Endothelial cell of umbilical vein (primary cell): ENCODE results near the gene ARHGAP29. TPM values are rescaled to one million over a fixed set of nuclear protein-coding genes. Genes with fewer than 3 reads are reported as not detected.

ENCODE experiments used
- BruUV-seq: library from RNA; stranded (reverse); fragments of 400-500 nt; replicated peaks from 2 replicates; lab custom pipeline; 2021; lab: Mats Ljungman, UMichigan
- CTCF ChIA-PET: fragments of 300-600, 350-600 bp; sonication (Branson Sonifier 250); formaldehyde crosslinking; loops from one replicate; lab custom pipeline; 2021; ENCODE audit warnings: antibody characterized with exemption, inconsistent platforms; lab: Charles Lee
- POLR2A ChIA-PET: fragments of 300-600, 350-600 bp; sonication (Branson Sonifier 250); formaldehyde crosslinking; loops from one replicate; lab custom pipeline; 2021; ENCODE audit warnings: antibody characterized with exemption, inconsistent platforms; lab: Charles Lee
- DNase-seq: peaks from one replicate; pipeline ENCODE4 v3.0.0-alpha.2; 2011; ENCODE audit warnings: low read depth, low spot score
- FAIRE-seq: peaks from 2 replicates; lab custom pipeline; 2011; peaks lifted over from hg19 to GRCh38; lab: Jason Lieb, UNC
- H2AFZ ChIP-seq: 2 replicates; pipeline ENCODE4 v1.6.0; 2012; ENCODE audit warnings: low read depth, low read length, control low read depth, inconsistent platforms
- H3K27ac ChIP-seq: 2 replicates; pipeline ENCODE4 v1.5.1; 2011; ENCODE audit warnings: low read depth, mild to moderate bottlenecking, control low read depth, low read length, moderate library complexity; ENCODE audit not compliant: insufficient read depth
- H3K27me3 ChIP-seq, 2 experiments: 2 replicates each; pipeline versions ENCODE4 v1.6.0 to v1.6.1; 2011; ENCODE audit warnings: low read length in 2 of 2, mixed read lengths in 1 of 2; ENCODE audit not compliant: control insufficient read depth in 2 of 2, insufficient read depth in 2 of 2
- H3K36me3 ChIP-seq, 2 experiments: 2 replicates in 1 of 2; 3 replicates in 1 of 2; pipeline ENCODE4 v1.5.1; 2011; ENCODE audit warnings: low read length in 2 of 2, mild to moderate bottlenecking in 1 of 2, moderate library complexity in 1 of 2; ENCODE audit not compliant: control insufficient read depth in 2 of 2, insufficient read depth in 2 of 2; ENCODE audit errors: extremely low read depth in 1 of 2
- H3K4me1 ChIP-seq: 3 replicates; pipeline ENCODE4 v1.5.1; 2011; ENCODE audit warnings: mild to moderate bottlenecking, low read length; ENCODE audit not compliant: control insufficient read depth, insufficient read depth; ENCODE audit errors: extremely low read depth
- H3K4me2 ChIP-seq: 2 replicates; pipeline ENCODE4 v1.6.1; 2011; ENCODE audit warnings: low read length, control low read depth, mixed read lengths; ENCODE audit not compliant: insufficient read depth
- H3K4me3 ChIP-seq, 3 experiments: fragments of 200-600 bp in 1 of 3; sonication (generic), shearing (Covaris generic) in 1 of 3; replicated peaks in 1 of 3; 2 replicates each; pipeline ENCODE4 v1.5.1; 2011 to 2016; ENCODE audit warnings: control low read depth in 3 of 3, low read length in 3 of 3, mild to moderate bottlenecking in 2 of 3, inconsistent platforms in 1 of 3, low read depth in 1 of 3, moderate library complexity in 1 of 3; ENCODE audit not compliant: insufficient read depth in 1 of 3
- H3K79me2 ChIP-seq: 2 replicates; pipeline ENCODE4 v1.6.0; 2012; ENCODE audit warnings: low read length, inconsistent platforms; ENCODE audit not compliant: control insufficient read depth, insufficient read depth
- H3K9ac ChIP-seq: replicated peaks from 2 replicates; pipeline ENCODE3; 2011; ENCODE audit warnings: low read length, control low read depth; ENCODE audit not compliant: insufficient read depth; ENCODE audit errors: extremely low read depth
- H3K9me1 ChIP-seq: replicated peaks from 3 replicates; pipeline ENCODE4 v1.6.0; 2011; ENCODE audit warnings: mild to moderate bottlenecking, low read length; ENCODE audit not compliant: control insufficient read depth, insufficient read depth; ENCODE audit errors: extremely low read depth
- H3K9me3 ChIP-seq: replicated peaks from 2 replicates; pipeline ENCODE4 v1.5.1; 2012; ENCODE audit warnings: low read length, inconsistent platforms; ENCODE audit not compliant: control insufficient read depth, insufficient read depth
- H4K20me1 ChIP-seq: replicated peaks from 2 replicates; pipeline ENCODE3; 2011; ENCODE audit warnings: mild to moderate bottlenecking, low read length; ENCODE audit not compliant: control insufficient read depth, insufficient read depth; ENCODE audit errors: extremely low read depth
- CTCF ChIP-seq, 2 donors: IDR thresholded peaks; 1 replicate in 1 of 2; 2 replicates in 1 of 2; pipeline ENCODE4 v1.5.1; 2011; ENCODE audit warnings: low read length in 2 of 2, mild to moderate bottlenecking in 2 of 2, moderate library complexity in 2 of 2, control low read depth in 1 of 2, inconsistent platforms in 1 of 2, low read depth in 1 of 2; ENCODE audit not compliant: insufficient read depth in 1 of 2; ENCODE audit errors: extremely low read depth in 1 of 2
- EZH2 ChIP-seq: IDR thresholded peaks from 2 replicates; pipeline ENCODE4 v1.6.1; 2012; ENCODE audit warnings: borderline replicate concordance, low read depth, mild to moderate bottlenecking, moderate library complexity, low read length, inconsistent platforms; ENCODE audit not compliant: severe bottlenecking
- FOS ChIP-seq: IDR thresholded peaks from 2 replicates; pipeline ENCODE4 v1.6.1; 2011; ENCODE audit warnings: mild to moderate bottlenecking, low read length, moderate library complexity, borderline replicate concordance; ENCODE audit not compliant: insufficient read depth
- GATA2 ChIP-seq: IDR thresholded peaks from 2 replicates; pipeline ENCODE4 v1.7.0; 2011; ENCODE audit warnings: low read depth, mild to moderate bottlenecking, moderate library complexity, mixed read lengths, low read length; ENCODE audit not compliant: insufficient read length, insufficient read depth
- JUN ChIP-seq: IDR thresholded peaks from 2 replicates; pipeline ENCODE4 v1.6.1; 2011; ENCODE audit warnings: borderline replicate concordance, low read depth; ENCODE audit not compliant: insufficient read length, insufficient read depth
- MAX ChIP-seq: IDR thresholded peaks from 2 replicates; pipeline ENCODE4 v1.6.1; 2011; ENCODE audit not compliant: insufficient read depth, insufficient read length
- MYC ChIP-seq: IDR thresholded peaks from one replicate; pipeline ENCODE4 v1.6.1; 2011; ENCODE audit warnings: mild to moderate bottlenecking, low read depth, low read length
- POLR2A ChIP-seq: IDR thresholded peaks from 2 replicates; pipeline ENCODE4 v1.6.1; 2012; ENCODE audit warnings: low read depth, mild to moderate bottlenecking, control low read depth, low read length
- POLR2AphosphoS5 ChIP-seq: IDR thresholded peaks from 2 replicates; pipeline ENCODE4 v1.6.1; 2012; ENCODE audit warnings: low read depth, mild to moderate bottlenecking, control low read depth, low read length, moderate library complexity; ENCODE audit not compliant: insufficient read depth
- dilution Hi-C: fragments of 300-500 bp; cut with MboI; formaldehyde crosslinking; loops from one replicate; pipeline ENCODE4 v1.15.0; 2019; ENCODE audit warnings: low sequenced_read_pairs; ENCODE audit not compliant: extremely low pct_ligation_motif_present
- intact Hi-C: fragments of 100-400 bp; cut with micrococcal nuclease; formaldehyde crosslinking; loops from one replicate; pipeline ENCODE4 v1.10.0; 2022
- polyA plus RNA-seq, 4 experiments: library from polyadenylated mRNA; depleted of rRNA in 3 of 4; stranded (reverse) in 3 of 4; unstranded in 1 of 4; fragments of >200 nt; gene quantifications; 2 replicates each; pipeline versions ENCODE4 v1.2.1 to v1.2.3, GENCODE V29; 2011 to 2012; ENCODE audit warnings: missing spikeins in 1 of 4
- total RNA-seq: library from RNA; stranded (reverse); gene quantifications from 2 replicates; pipeline ENCODE4 v1.2.3, GENCODE V29; 2021

ARHGAP29 gene
- total and polyA plus RNA-seq, 2 donors (not counting 3 experiments of a cell fraction or from before 2014, with no cell fraction given): 56.3 to 199 TPM

- POLR2A ChIA-PET: interaction anchor here (1.5 to 1.7 kb wide), 3 partner anchors 11 to 60 kb away, joined by 7 to 11 read pairs (median 9); no protein-coding TSS in a partner anchor
- peak overlapping the region; percentile 61 for H3K27ac ChIP-seq
Measured at GRCh38 chr1:94265906-94266305, 28.5 kb upstream of the ARHGAP29 start.

GRCh38 chr1:94265011-94265422, 27.6 kb upstream of the ARHGAP29 start:
- peak overlapping the region; percentile 14 for H3K4me2 ChIP-seq
- H3K4me3 ChIP-seq: no peak overlapping the region
- peak; percentile 34 for TF ChIP-seq POLR2A
- TF ChIP-seq JUN: no peak
- no peak for TF ChIP-seq MAX
- TF ChIP-seq FOS: peak; percentile 47
- TF ChIP-seq MYC: no peak
- TF ChIP-seq EZH2: no peak
- no peak for TF ChIP-seq CTCF (IDR thresholded peaks at IDR 0.05; ENCODE audit: extremely low read depth in 1 of 2, insufficient read depth in 1 of 2, low read depth in 1 of 2, low read length in 2 of 2)
- peak; percentile 82 for TF ChIP-seq GATA2
- peak; percentile 84 for TF ChIP-seq POLR2AphosphoS5
- no peaks in the 10 kb centered on the region for H3K9me3 ChIP-seq
- H3K36me3 ChIP-seq: no peaks in the 10 kb centered on the region
- FAIRE-seq: peak; percentile 86
- DNase-seq: peak; percentile 86
- ChIA-PET CTCF (interaction anchor here (0.7 to 5.3 kb wide), 14 partner anchors 9 to 226 kb away, joined by 3 to 44 read pairs (median 5); no protein-coding TSS in a partner anchor), POLR2A (interaction anchor here (0.6 to 1.7 kb wide), 8 partner anchors 11 to 227 kb away, joined by 3 to 11 read pairs (median 5); partner anchors contain the start of gene ARHGAP29)
- peaks cover 35% of the 10 kb centered on the region for H3K4me1 ChIP-seq
- no peak overlapping the region for H2AFZ ChIP-seq
- H3K79me2 ChIP-seq: no peaks in the 10 kb centered on the region
- dilution Hi-C loops: no loop called here
- no peak overlapping the region for H3K9ac ChIP-seq
- intact Hi-C loops: loop anchor here (1.0 to 2.0 kb wide), 4 partner anchors 18 to 60 kb away; no protein-coding TSS in a partner anchor
- H4K20me1 ChIP-seq: no peaks in the 10 kb centered on the region
- H3K27ac ChIP-seq: peak overlapping the region; percentile 61
- H3K27me3 ChIP-seq: no peaks in the 10 kb centered on the region
- no peaks in the 10 kb centered on the region for H3K9me1 ChIP-seq
- BruUV-seq: no TSS peak

More at GRCh38 chr1:94265906-94266305, 28.5 kb upstream of the ARHGAP29 start:
- Histone ChIP-seq H3K9me1 (no peaks in the 10 kb centered on the region), H3K4me1 (peaks cover 37% of the 10 kb centered on the region), H3K36me3 (no peaks in the 10 kb centered on the region), H3K79me2 (no peaks in the 10 kb centered on the region), H3K9ac (no peak overlapping the region), H2AFZ (peak overlapping the region; percentile 15), H4K20me1 (no peaks in the 10 kb centered on the region), H3K4me3 (no peak overlapping the region), H3K9me3 (no peaks in the 10 kb centered on the region), H3K27me3 (no peaks in the 10 kb centered on the region), H3K4me2 (peak overlapping the region; percentile 14)
- CTCF ChIA-PET: interaction anchor here (1.0 to 5.3 kb wide), 14 partner anchors 10 to 227 kb away, joined by 3 to 44 read pairs (median 6); partner anchors contain the start of gene ARHGAP29
- no TSS peak for BruUV-seq
- dilution Hi-C loops: no loop called here
- TF ChIP-seq EZH2: no peak
- peak; percentile 80 for TF ChIP-seq FOS
- TF ChIP-seq JUN: peak; percentile 20
- DNase-seq (peak; percentile 77), FAIRE-seq (peak; percentile 91)
- intact Hi-C loops: loop anchor here (1.0 to 2.0 kb wide), 4 partner anchors 19 to 59 kb away; no protein-coding TSS in a partner anchor
